Lung (tissue), 12 donors: ENCODE results near the gene ZNF45. TPM values are rescaled to one million over a fixed set of nuclear protein-coding genes. Genes with fewer than 3 reads are reported as not detected.

Experiments
- ATAC-seq: fragments of 200-7000 bp; cut with Tn5 transposase; one replicate; pipeline ENCODE4 v1.9.1; 2020; ENCODE audit warnings: moderate number of reproducible peaks; ENCODE audit not compliant: insufficient read depth, low FRiP score
- DNase-seq, 3 donors: peaks; one replicate each; pipeline ENCODE4 v3.0.0-alpha.2; 2013 to 2017
- H3K27ac ChIP-seq, 2 donors: one replicate each; pipeline ENCODE4 v1.5.1; 2013; ENCODE audit warnings: mild to moderate bottlenecking in 2 of 2, moderate library complexity in 2 of 2, control low read depth in 1 of 2, inconsistent platforms in 1 of 2, low read depth in 1 of 2, low read length in 1 of 2
- H3K27me3 ChIP-seq, 3 donors: one replicate each; pipeline ENCODE4 v1.5.1; 2013; ENCODE audit warnings: low read length in 2 of 3; ENCODE audit not compliant: control insufficient read depth in 3 of 3, insufficient read depth in 3 of 3
- H3K36me3 ChIP-seq, 4 donors: one replicate each; pipeline ENCODE4 v1.5.1; 2013; ENCODE audit warnings: low read length in 4 of 4, mild to moderate bottlenecking in 1 of 4, moderate library complexity in 1 of 4; ENCODE audit not compliant: control insufficient read depth in 4 of 4, insufficient read depth in 4 of 4
- H3K4me1 ChIP-seq, 5 donors: one replicate each; pipeline ENCODE4 v1.5.1; 2013; ENCODE audit warnings: low read length in 5 of 5, mild to moderate bottlenecking in 2 of 5, moderate library complexity in 1 of 5; ENCODE audit not compliant: control insufficient read depth in 5 of 5, insufficient read depth in 5 of 5
- H3K4me3 ChIP-seq: one replicate; pipeline ENCODE4 v1.5.1; 2013; ENCODE audit warnings: mild to moderate bottlenecking, control low read depth, moderate library complexity
- H3K9ac ChIP-seq, 2 donors: one replicate each; pipeline ENCODE4 v1.5.1; 2013; ENCODE audit warnings: low read length in 2 of 2, control low read depth in 1 of 2; ENCODE audit not compliant: insufficient read depth in 1 of 2
- H3K9me3 ChIP-seq, 4 donors: one replicate each; pipeline ENCODE4 v1.5.1; 2013; ENCODE audit warnings: low read length in 3 of 4, mild to moderate bottlenecking in 1 of 4, moderate library complexity in 1 of 4; ENCODE audit not compliant: control insufficient read depth in 4 of 4, insufficient read depth in 3 of 4
- WGBS, 2 donors: extraction: QIAGEN DNeasy Blood & Tissue Kit; methylation state at CpG; one replicate each; pipeline ENCODE4 v1.1.7; 2013; 5-methylcytosine and 5-hydroxymethylcytosine counted together
- polyA plus RNA-seq, 2 donors: library from polyadenylated mRNA; stranded (reverse); fragments of 200-250 nt; gene quantifications; one replicate each; pipeline ENCODE4 v1.2.1, GENCODE V29; 2013
- total RNA-seq, 2 donors: library from RNA; depleted of rRNA in 1 of 2; stranded (reverse); fragments of >200 nt in 1 of 2; gene quantifications; one replicate each; pipeline ENCODE4 v1.2.1, GENCODE V29; 2014 to 2021
- TF ChIP-seq, protein P1 (sequence below): IDR thresholded peaks from 2 replicates; pipeline ENCODE4 v1.5.1; 2012; ENCODE audit warnings: mild to moderate bottlenecking; ENCODE audit errors: control extremely low read depth, extremely low read depth
- donor health status: control.
- donor health status: control.
- donor health status: Bipolar disorder and iron deficiency.
- donor health status: healthy.
- donor health status: DM: yes; HTN: yes; CAD: no.

The ZNF45 gene
- total and polyA plus RNA-seq, 4 donors: 2.8 to 20.6 (median 8.1) TPM

DNA sequence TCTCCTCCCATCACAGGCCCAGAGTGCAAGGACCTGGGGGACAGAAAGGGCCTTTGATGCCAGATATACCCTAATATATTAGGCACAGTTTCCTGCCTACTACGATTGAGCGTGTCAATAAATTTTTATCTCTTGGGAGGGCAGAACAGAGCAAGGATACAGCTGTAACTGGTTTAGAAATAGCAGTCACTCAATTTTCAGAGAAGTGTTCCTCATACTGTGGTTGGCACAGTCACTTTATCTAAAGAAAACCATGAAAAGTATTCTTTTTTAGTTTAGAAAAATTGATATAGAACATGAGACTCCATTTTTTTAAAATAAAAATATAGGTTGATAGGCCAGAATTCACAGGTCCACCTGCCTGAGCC is 48.4 kb upstream of the ZNF45 start:
- DNase-seq (no peak), ATAC-seq (no peak)
- peaks cover 0 to 4% (median 2%) of the 10 kb centered on the region in 4 donors for H3K36me3 ChIP-seq
- TF ChIP-seq, protein P1, sequence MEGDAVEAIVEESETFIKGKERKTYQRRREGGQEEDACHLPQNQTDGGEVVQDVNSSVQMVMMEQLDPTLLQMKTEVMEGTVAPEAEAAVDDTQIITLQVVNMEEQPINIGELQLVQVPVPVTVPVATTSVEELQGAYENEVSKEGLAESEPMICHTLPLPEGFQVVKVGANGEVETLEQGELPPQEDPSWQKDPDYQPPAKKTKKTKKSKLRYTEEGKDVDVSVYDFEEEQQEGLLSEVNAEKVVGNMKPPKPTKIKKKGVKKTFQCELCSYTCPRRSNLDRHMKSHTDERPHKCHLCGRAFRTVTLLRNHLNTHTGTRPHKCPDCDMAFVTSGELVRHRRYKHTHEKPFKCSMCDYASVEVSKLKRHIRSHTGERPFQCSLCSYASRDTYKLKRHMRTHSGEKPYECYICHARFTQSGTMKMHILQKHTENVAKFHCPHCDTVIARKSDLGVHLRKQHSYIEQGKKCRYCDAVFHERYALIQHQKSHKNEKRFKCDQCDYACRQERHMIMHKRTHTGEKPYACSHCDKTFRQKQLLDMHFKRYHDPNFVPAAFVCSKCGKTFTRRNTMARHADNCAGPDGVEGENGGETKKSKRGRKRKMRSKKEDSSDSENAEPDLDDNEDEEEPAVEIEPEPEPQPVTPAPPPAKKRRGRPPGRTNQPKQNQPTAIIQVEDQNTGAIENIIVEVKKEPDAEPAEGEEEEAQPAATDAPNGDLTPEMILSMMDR: no peak
- H3K4me3 ChIP-seq: no peak overlapping the region
- peaks cover 0 to 3% (median 2%) of the 10 kb centered on the region in 4 donors for H3K9me3 ChIP-seq
- peaks cover 0 to 5% (median 0%) of the 10 kb centered on the region in 5 donors for H3K4me1 ChIP-seq
- no peaks in the 10 kb centered on the region for H3K27me3 ChIP-seq
- H3K27ac ChIP-seq: no peak overlapping the region
- no peak overlapping the region for H3K9ac ChIP-seq
- WGBS, 2 donors: 53 to 77% methylated on average over 2 of the region's 2 CpGs

DNA sequence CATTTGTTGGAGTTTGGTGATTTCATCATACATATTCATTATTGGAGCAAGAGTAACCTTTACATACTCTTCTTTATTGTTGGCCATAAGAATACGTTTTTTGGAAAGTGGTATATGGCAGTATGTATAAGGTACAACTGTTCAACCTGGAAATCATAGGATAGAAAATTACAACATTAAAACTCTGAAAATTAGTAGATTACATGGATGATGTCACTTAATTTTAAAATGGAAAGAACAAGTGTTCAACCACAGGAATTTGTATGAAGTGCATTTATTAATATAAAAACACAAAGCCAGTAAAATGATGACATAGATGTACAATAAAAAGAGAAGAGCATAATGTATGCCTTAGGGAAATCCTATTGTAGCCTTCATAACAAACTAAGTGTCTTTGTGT is 41.6 kb upstream of the ZNF45 start:
- no peak for DNase-seq

DNA sequence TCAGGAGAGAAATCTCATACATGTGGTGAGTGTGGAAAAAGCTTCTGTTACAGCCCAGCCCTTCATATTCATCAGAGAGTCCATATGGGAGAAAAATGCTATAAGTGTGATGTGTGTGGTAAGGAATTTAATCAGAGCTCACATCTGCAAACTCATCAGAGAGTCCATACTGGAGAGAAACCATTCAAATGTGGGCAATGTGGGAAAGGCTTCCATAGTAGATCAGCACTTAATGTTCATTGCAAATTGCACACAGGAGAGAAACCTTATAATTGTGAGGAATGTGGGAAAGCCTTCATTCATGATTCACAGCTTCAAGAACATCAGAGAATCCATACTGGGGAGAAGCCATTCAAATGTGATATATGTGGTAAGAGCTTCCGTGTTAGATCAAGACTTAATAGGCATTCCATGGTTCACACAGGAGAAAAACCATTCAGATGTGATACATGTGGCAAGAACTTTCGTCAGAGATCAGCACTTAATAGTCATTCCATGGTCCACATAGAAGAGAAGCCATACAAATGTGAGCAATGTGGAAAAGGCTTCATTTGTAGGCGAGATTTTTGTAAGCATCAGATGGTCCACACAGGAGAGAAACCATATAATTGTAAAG is 31.1 kb upstream of the ZNF45 start:
- no peak for ATAC-seq
- TF ChIP-seq, protein P1: no peak
- H3K27me3 ChIP-seq: no peaks in the 10 kb centered on the region
- H3K4me1 ChIP-seq: no peaks in the 10 kb centered on the region
- H3K4me3 ChIP-seq: no peak overlapping the region
- H3K9ac ChIP-seq: no peak overlapping the region
- H3K27ac ChIP-seq: no peak overlapping the region
- peaks cover 41 to 88% (median 56%) of the 10 kb centered on the region in 4 donors for H3K9me3 ChIP-seq
- peaks cover 20 to 80% (median 66%) of the 10 kb centered on the region in 4 donors for H3K36me3 ChIP-seq
- WGBS, 2 donors: 94 to 96% methylated on average over 3 of the region's 3 CpGs
- no peak for DNase-seq

More for the DNA sequence above, 41.6 kb upstream of the ZNF45 start:
- Histone ChIP-seq H3K9ac (no peak overlapping the region), H3K27ac (no peak overlapping the region), H3K27me3 (no peaks in the 10 kb centered on the region), H3K9me3 (peaks cover 7 to 34% (median 10%) of the 10 kb centered on the region in 4 donors), H3K4me1 (no peaks in the 10 kb centered on the region), H3K4me3 (no peak overlapping the region), H3K36me3 (peaks cover 0 to 7% (median 1%) of the 10 kb centered on the region in 4 donors)
- TF ChIP-seq, protein P1: no peak
- WGBS, 2 donors: 85 to 100% methylated on average over 1 of the region's 1 CpG
- ATAC-seq: no peak

DNA sequence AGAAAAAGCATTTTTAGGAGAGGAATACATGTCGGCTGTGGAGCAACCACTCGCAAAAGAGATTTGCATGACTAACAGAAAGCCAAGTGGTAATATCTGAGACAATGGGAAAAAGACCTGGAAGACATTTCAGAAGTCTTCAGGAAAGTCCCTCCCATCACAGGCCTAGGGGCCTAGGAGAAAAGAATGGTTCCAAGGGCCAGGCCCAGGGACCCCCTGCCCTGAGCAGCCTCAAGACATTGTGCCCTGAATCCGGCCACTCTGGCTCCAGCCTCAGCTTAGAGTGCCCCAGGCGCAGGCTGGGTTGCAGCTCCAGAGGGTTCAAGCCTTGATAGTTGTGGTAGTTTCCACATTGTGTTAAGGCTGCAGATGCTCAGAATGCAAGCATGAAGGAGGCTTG is 25.3 kb upstream of the ZNF45 start:
- ATAC-seq (no peak), DNase-seq (no peak)
- TF ChIP-seq, protein P1: no peak
- peaks cover 7 to 58% (median 22%) of the 10 kb centered on the region in 4 donors for H3K36me3 ChIP-seq
- no peaks in the 10 kb centered on the region for H3K27me3 ChIP-seq
- H3K27ac ChIP-seq: no peak overlapping the region
- WGBS, 2 donors: 73% methylated on average over 4 of the region's 4 CpGs
- no peaks in the 10 kb centered on the region for H3K4me1 ChIP-seq
- no peak overlapping the region for H3K4me3 ChIP-seq
- H3K9me3 ChIP-seq: peaks cover 21 to 70% (median 25%) of the 10 kb centered on the region in 4 donors
- H3K9ac ChIP-seq: no peak overlapping the region
